ENCODE measurements around the gene CPEB4.

The CPEB4 gene

DNA sequence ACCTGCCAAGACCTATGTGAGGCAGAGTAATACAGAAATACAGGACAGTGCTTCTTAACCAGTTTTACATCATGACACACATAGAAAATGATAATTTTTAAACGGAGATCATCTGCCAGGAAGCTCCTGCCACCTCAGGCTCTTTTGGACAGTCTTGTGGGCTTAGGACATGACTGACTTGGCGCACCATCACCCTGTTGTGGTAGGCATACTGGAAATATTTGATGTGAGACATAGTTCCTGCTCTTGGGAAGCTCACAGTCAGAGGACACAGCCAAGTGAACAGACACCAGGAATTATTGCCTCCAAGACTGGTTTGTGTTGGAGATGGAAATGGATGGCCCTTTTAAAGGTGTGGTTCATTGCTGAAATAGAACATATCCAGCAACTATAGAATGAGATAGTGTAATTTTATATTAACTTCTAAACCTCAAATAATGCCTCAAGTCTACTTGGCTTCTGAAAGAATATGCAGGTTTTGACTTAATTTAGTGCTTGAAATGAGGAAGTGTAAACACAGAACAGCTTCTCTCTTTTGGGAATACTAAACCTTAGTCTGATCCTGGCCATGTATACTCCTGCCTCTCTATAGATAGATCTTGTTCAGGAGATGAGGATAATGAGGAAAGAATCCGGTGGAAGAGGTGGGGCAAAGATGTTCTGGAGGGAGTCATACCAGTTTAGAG is 19.7 kb downstream of the CPEB4 start:
- peaks cover 6% of the 10 kb centered on the region; the same call in 1 of the 2 replicates for H3K36me3 ChIP-seq (ENCODE audit: insufficient read depth, low read length)
- no peak for DNase-seq (ENCODE audit: low read depth, low spot score)
- no peak overlapping the region for H3K9ac ChIP-seq (ENCODE audit: insufficient read length)
- no peak overlapping the region; the same call in 1 of the 2 replicates for H3K4me3 ChIP-seq
- H3K9me3 ChIP-seq (ENCODE audit: low read depth, low read length) = no peaks in the 10 kb centered on the region
- peak overlapping the region; percentile 80 for H3K27ac ChIP-seq
- no peak for TF ChIP-seq FOXP2 (optimal IDR thresholded peaks at IDR 0.05; ENCODE audit: control extremely low read depth, extremely low read length, insufficient read depth)
- TF ChIP-seq EZH2 (IDR thresholded peaks at IDR 0.05) = no peak

GRCh38 chr5:173909199-173909598 is 21.1 kb downstream of the CPEB4 start:
- peak overlapping the region; percentile 40 for H3K4me3 ChIP-seq
- H3K9ac ChIP-seq (ENCODE audit: insufficient read length) = peak overlapping the region; percentile 6
- H3K36me3 ChIP-seq (ENCODE audit: insufficient read depth, low read length) = peaks cover 6% of the 10 kb centered on the region; the same call in 1 of the 2 replicates
- TF ChIP-seq POLR2AphosphoS5 (IDR thresholded peaks at IDR 0.05; ENCODE audit: borderline replicate concordance, low read depth, low read length) (no peak), FOXP2 (optimal IDR thresholded peaks at IDR 0.05; ENCODE audit: control extremely low read depth, extremely low read length, insufficient read depth) (no peak), EZH2 (IDR thresholded peaks at IDR 0.05) (no peak)
- DNase-seq (ENCODE audit: low read depth, low spot score) = no peak
- peak overlapping the region; percentile 80 for H3K27ac ChIP-seq
- no peaks in the 10 kb centered on the region for H3K9me3 ChIP-seq (ENCODE audit: low read depth, low read length)

GRCh38 chr5:173910215-173910614 is 22.1 kb downstream of the CPEB4 start:
- no peaks in the 10 kb centered on the region for H3K9me3 ChIP-seq (ENCODE audit: low read depth, low read length)
- peak overlapping the region; percentile 80 for H3K27ac ChIP-seq
- H3K4me3 ChIP-seq = peak overlapping the region; percentile 0; the same call in 1 of the 2 replicates
- no peak overlapping the region for H3K9ac ChIP-seq (ENCODE audit: insufficient read length)
- H3K36me3 ChIP-seq (ENCODE audit: insufficient read depth, low read length) = peaks cover 6% of the 10 kb centered on the region; the same call in 1 of the 2 replicates
- TF ChIP-seq FOXP2 (optimal IDR thresholded peaks at IDR 0.05; ENCODE audit: control extremely low read depth, extremely low read length, insufficient read depth) (no peak), EZH2 (IDR thresholded peaks at IDR 0.05) (no peak), POLR2AphosphoS5 (IDR thresholded peaks at IDR 0.05; ENCODE audit: borderline replicate concordance, low read depth, low read length) (no peak)
- no peak for DNase-seq (ENCODE audit: low read depth, low spot score)

DNA sequence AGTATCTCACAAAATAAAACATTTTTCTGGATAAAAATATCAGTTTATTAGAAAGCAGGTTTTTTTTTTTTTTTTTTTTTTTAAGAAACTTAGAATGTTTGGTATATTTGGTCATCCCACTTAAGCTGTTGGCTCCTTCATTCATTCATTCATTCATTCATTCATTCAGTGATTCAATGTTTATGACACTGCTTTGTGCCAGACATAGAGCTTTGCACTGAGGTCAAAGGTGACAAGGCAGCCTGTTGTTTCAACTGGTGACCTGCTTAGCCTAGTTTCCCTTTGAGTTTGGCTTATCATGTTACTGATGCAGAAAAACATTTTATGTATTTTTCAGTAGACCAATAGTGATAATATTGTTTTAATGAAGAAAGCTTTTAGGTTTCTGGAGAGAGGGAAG is 23.5 kb downstream of the CPEB4 start:
- no peak for DNase-seq (ENCODE audit: low read depth, low spot score)
- peak overlapping the region; percentile 78 for H3K27ac ChIP-seq
- H3K36me3 ChIP-seq (ENCODE audit: insufficient read depth, low read length) = peaks cover 6% of the 10 kb centered on the region; the same call in 1 of the 2 replicates
- no peak for TF ChIP-seq FOXP2 (optimal IDR thresholded peaks at IDR 0.05; ENCODE audit: control extremely low read depth, extremely low read length, insufficient read depth)
- no peak for TF ChIP-seq POLR2AphosphoS5 (IDR thresholded peaks at IDR 0.05; ENCODE audit: borderline replicate concordance, low read depth, low read length)
- TF ChIP-seq EZH2 (IDR thresholded peaks at IDR 0.05) = no peak
- no peak overlapping the region for H3K4me3 ChIP-seq
- H3K9ac ChIP-seq (ENCODE audit: insufficient read length) = no peak overlapping the region
- no peaks in the 10 kb centered on the region for H3K9me3 ChIP-seq (ENCODE audit: low read depth, low read length)

DNA sequence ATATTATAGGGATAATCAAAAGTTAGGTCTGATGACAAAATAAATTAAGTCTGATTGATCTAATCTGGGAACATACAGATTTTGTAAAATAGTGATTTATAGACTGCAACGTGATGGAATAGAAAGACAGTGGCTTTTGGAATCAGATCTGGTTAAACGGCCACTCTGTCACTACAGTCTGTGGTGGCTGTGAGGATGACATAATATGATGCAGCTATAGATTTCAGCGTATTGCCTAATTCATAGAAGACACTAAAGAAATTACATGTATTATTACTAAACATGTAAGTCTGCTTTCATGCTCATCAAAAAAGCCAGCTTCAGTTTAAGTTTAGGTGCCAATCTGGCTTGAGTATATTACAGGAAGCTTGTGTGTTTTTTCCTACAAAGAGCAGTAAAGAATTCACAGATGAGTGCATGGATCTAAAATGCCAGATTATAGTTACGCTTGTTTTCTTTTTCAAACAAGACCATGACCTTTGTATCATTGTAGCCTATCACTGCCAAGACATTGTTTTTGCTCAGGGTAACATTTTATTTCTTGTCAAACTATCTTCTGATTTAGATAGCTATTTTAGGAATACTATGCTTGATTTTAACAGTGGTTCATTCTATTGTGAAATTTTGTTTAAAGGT is 25.7 kb downstream of the CPEB4 start:
- TF ChIP-seq POLR2AphosphoS5 (IDR thresholded peaks at IDR 0.05; ENCODE audit: borderline replicate concordance, low read depth, low read length) (no peak), FOXP2 (optimal IDR thresholded peaks at IDR 0.05; ENCODE audit: control extremely low read depth, extremely low read length, insufficient read depth) (no peak), EZH2 (IDR thresholded peaks at IDR 0.05) (no peak)
- Histone ChIP-seq H3K36me3 (ENCODE audit: insufficient read depth, low read length) (peaks cover 6% of the 10 kb centered on the region; the same call in 1 of the 2 replicates), H3K9ac (ENCODE audit: insufficient read length) (peak overlapping the region; percentile 21), H3K4me3 (no peak overlapping the region), H3K9me3 (ENCODE audit: low read depth, low read length) (no peaks in the 10 kb centered on the region), H3K27ac (peak overlapping the region; percentile 64)
- no peak for DNase-seq (ENCODE audit: low read depth, low spot score)

DNA sequence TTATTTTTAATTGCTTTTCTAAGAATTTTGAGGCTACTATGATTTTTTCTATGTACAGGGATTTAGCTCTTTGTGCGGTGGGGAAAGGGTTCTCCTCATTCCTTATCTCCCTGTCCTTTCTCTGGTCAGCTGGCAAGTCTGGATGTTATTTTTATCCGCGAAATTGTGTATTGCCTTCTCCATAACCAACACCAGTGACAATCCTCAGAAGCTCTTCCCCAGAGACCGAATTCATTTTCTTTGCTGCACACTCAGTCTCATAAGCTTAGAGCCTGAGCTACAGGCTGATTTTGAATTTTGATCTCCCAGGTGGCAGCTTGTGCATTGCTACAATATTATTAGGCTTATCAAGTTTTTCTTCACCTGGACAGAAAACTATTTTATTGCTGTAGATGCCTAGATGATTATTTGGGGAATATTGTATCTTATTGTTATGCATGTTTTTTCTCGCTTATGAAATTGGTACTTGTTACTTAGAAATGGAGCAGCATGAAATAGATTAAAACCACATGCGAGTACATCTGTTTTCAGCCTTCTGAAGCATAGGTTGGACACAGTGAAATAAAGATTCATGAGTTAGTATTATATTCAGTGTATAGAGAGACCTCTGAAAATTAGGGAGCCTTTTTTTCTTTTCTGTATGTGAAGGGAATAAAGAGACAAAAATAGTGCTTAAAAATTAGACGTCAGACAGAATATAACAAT is 27.3 kb downstream of the CPEB4 start:
- TF ChIP-seq EZH2 (IDR thresholded peaks at IDR 0.05) (no peak), FOXP2 (optimal IDR thresholded peaks at IDR 0.05; ENCODE audit: control extremely low read depth, extremely low read length, insufficient read depth) (no peak), POLR2AphosphoS5 (IDR thresholded peaks at IDR 0.05; ENCODE audit: borderline replicate concordance, low read depth, low read length) (no peak)
- Histone ChIP-seq H3K9ac (ENCODE audit: insufficient read length) (peak overlapping the region; percentile 52), H3K27ac (peak overlapping the region; percentile 98), H3K9me3 (ENCODE audit: low read depth, low read length) (no peaks in the 10 kb centered on the region), H3K36me3 (ENCODE audit: insufficient read depth, low read length) (peaks cover 6% of the 10 kb centered on the region; the same call in 1 of the 2 replicates), H3K4me3 (peak overlapping the region; percentile 74)
- DNase-seq (ENCODE audit: low read depth, low spot score) = no peak

GRCh38 chr5:173916233-173916632 is 28.1 kb downstream of the CPEB4 start:
- peak; percentile 87 for DNase-seq (ENCODE audit: low read depth, low spot score)
- no peak for TF ChIP-seq EZH2 (IDR thresholded peaks at IDR 0.05)
- TF ChIP-seq POLR2AphosphoS5 (IDR thresholded peaks at IDR 0.05; ENCODE audit: borderline replicate concordance, low read depth, low read length) = no peak
- TF ChIP-seq FOXP2 (optimal IDR thresholded peaks at IDR 0.05; ENCODE audit: control extremely low read depth, extremely low read length, insufficient read depth) = no peak
- Histone ChIP-seq H3K4me3 (peak overlapping the region; percentile 74), H3K27ac (peak overlapping the region; percentile 98), H3K9ac (ENCODE audit: insufficient read length) (peak overlapping the region; percentile 52), H3K9me3 (ENCODE audit: low read depth, low read length) (no peaks in the 10 kb centered on the region), H3K36me3 (ENCODE audit: insufficient read depth, low read length) (peaks cover 6% of the 10 kb centered on the region; the same call in 1 of the 2 replicates)
